Caco-2 (cell line): ENCODE measurements around the gene SEMA6B. TPM values are rescaled to one million over a fixed set of nuclear protein-coding genes. Genes with fewer than 3 reads are reported as not detected.
"Not testable (repeated sequence)": the region's sequence is repeated elsewhere in the genome, so short reads cannot be mapped to it uniquely, and the experiment has no call there.

ENCODE experiments used
- BruUV-seq: library from RNA; stranded (reverse); fragments of 400-500 nt; replicated peaks from 2 replicates; lab custom pipeline; 2021; lab: Mats Ljungman, UMichigan
- CTCF ChIA-PET: fragments of 300-600 bp; sonication (Branson Sonifier 250); formaldehyde crosslinking; loops from one replicate; lab custom pipeline; 2022; ENCODE audit warnings: antibody characterized with exemption; lab: Charles Lee
- POLR2A ChIA-PET: fragments of 300-600 bp; sonication (Branson Sonifier 250); formaldehyde crosslinking; loops from one replicate; lab custom pipeline; 2022; ENCODE audit warnings: antibody characterized with exemption; lab: Charles Lee
- DNase-seq, 2 experiments: peaks; one replicate each; pipeline versions ENCODE4 v3.0.0 to v3.0.0-alpha.2; 2020 to 2022
- H3K27me3 ChIP-seq: replicated peaks from 2 replicates; pipeline ENCODE4 v1.6.0; 2011; ENCODE audit warnings: low read length; ENCODE audit not compliant: control insufficient read depth, insufficient read depth
- H3K36me3 ChIP-seq: 2 replicates; pipeline ENCODE4 v1.5.1; 2011; ENCODE audit warnings: low read length; ENCODE audit not compliant: control insufficient read depth, insufficient read depth
- H3K4me1 ChIP-seq: fragments of 250-450 bp; sonication (Bioruptor Pico); 2 replicates; pipeline ENCODE4 v1.5.1; 2020; ENCODE audit warnings: mild to moderate bottlenecking
- H3K4me3 ChIP-seq: 2 replicates; pipeline ENCODE4 v1.5.1; 2011; ENCODE audit warnings: low read depth, mild to moderate bottlenecking, control low read depth, low read length
- H3K9me3 ChIP-seq: fragments of 250-450 bp; sonication (Bioruptor Pico); 2 replicates; pipeline ENCODE4 v1.5.1; 2020; ENCODE audit warnings: mild to moderate bottlenecking, moderate library complexity
- H3K27ac Mint-ChIP-seq: one replicate; pipeline ENCODE4 v1.8.0; 2022; ENCODE audit warnings: mixed read lengths; ENCODE audit not compliant: unreplicated experiment
- H3K27me3 Mint-ChIP-seq: one replicate; pipeline ENCODE4 v1.8.0; 2022; ENCODE audit warnings: mixed read lengths; ENCODE audit not compliant: insufficient read depth, unreplicated experiment
- H3K36me3 Mint-ChIP-seq: one replicate; pipeline ENCODE4 v1.8.0; 2022; ENCODE audit warnings: mild to moderate bottlenecking, mixed read lengths; ENCODE audit not compliant: insufficient read depth, unreplicated experiment
- H3K4me1 Mint-ChIP-seq: one replicate; pipeline ENCODE4 v1.8.0; 2022; ENCODE audit warnings: low read depth, mixed read lengths; ENCODE audit not compliant: unreplicated experiment
- H3K4me3 Mint-ChIP-seq: one replicate; pipeline ENCODE4 v1.8.0; 2022; ENCODE audit warnings: mild to moderate bottlenecking, moderate library complexity, mixed read lengths; ENCODE audit not compliant: unreplicated experiment
- H3K9me3 Mint-ChIP-seq: one replicate; pipeline ENCODE4 v1.8.0; 2022; ENCODE audit warnings: mixed read lengths; ENCODE audit not compliant: unreplicated experiment
- intact Hi-C: fragments of 100-400 bp; cut with micrococcal nuclease; formaldehyde crosslinking; loops from one replicate; pipeline ENCODE4 v1.10.0; 2022; ENCODE audit not compliant: unreplicated experiment
- total RNA-seq: library from RNA; stranded (reverse); gene quantifications from 2 replicates; pipeline ENCODE4 v1.2.3, GENCODE V29; 2022
- TF ChIP-seq, protein P1 (sequence below), 2 experiments: fragments of 200-600 bp in 1 of 2; IDR thresholded peaks; 1 replicate in 1 of 2; 2 replicates in 1 of 2; pipeline versions ENCODE4 v1.5.1 to v1.8.0; 2011 to 2022; ENCODE audit warnings: antibody characterized with exemption in 1 of 2, control low read depth in 1 of 2, inconsistent platforms in 1 of 2, low read depth in 1 of 2, low read length in 1 of 2, mild to moderate bottlenecking in 1 of 2, moderate library complexity in 1 of 2; ENCODE audit not compliant: insufficient read depth in 1 of 2, severe bottlenecking in 1 of 2, unreplicated experiment in 1 of 2

The SEMA6B gene
- total RNA-seq, 1 experiment from 2014 or later, result 0.39 TPM

DNA sequence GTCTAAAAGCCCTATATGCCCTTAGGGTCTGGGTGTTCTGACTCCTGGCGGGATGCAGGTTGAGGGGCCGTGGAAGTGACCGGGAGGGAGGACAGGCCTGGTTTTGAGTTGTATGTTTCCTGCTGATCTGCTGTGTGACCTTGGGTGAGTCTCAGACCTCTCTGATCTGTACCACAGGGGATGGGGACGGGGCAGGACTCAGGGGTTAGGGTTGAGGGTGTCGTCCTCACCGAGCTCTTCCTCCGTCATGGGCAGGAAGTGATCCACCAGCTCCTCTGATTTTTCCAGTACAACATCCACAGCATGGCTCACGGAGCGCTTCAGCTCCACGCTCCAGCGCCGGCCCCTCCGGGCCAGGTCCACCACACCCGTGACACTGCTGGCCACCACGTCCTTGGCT, 30.6 kb downstream of the SEMA6B start:
- H3K9me3 Mint-ChIP-seq, result no peaks in the 10 kb centered on the region
- CTCF ChIA-PET, result interaction anchor here (0.6 kb wide), 1 partner anchor 22 kb away, joined by 5 read pairs; no protein-coding TSS in a partner anchor
- Histone ChIP-seq H3K27me3 (no peaks in the 10 kb centered on the region), H3K36me3 (no peaks in the 10 kb centered on the region), H3K4me3 (no peak overlapping the region), H3K9me3 (no peaks in the 10 kb centered on the region), H3K4me1 (no peaks in the 10 kb centered on the region)
- H3K27me3 Mint-ChIP-seq, result no peaks in the 10 kb centered on the region
- TF ChIP-seq, protein P1, sequence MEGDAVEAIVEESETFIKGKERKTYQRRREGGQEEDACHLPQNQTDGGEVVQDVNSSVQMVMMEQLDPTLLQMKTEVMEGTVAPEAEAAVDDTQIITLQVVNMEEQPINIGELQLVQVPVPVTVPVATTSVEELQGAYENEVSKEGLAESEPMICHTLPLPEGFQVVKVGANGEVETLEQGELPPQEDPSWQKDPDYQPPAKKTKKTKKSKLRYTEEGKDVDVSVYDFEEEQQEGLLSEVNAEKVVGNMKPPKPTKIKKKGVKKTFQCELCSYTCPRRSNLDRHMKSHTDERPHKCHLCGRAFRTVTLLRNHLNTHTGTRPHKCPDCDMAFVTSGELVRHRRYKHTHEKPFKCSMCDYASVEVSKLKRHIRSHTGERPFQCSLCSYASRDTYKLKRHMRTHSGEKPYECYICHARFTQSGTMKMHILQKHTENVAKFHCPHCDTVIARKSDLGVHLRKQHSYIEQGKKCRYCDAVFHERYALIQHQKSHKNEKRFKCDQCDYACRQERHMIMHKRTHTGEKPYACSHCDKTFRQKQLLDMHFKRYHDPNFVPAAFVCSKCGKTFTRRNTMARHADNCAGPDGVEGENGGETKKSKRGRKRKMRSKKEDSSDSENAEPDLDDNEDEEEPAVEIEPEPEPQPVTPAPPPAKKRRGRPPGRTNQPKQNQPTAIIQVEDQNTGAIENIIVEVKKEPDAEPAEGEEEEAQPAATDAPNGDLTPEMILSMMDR (IDR thresholded peaks at IDR 0.05; ENCODE audit: insufficient read depth in 1 of 2, low read depth in 1 of 2, low read length in 1 of 2, severe bottlenecking in 1 of 2, unreplicated experiment in 1 of 2), result no peak
- no peak for DNase-seq
- H3K4me3 Mint-ChIP-seq, result no peak overlapping the region
- H3K4me1 Mint-ChIP-seq, result no peaks in the 10 kb centered on the region
- H3K27ac Mint-ChIP-seq, result no peak overlapping the region
- POLR2A ChIA-PET, result no interaction called here
- H3K36me3 Mint-ChIP-seq, result no peaks in the 10 kb centered on the region
- intact Hi-C loops, result no loop called here
- no TSS peak for BruUV-seq

DNA sequence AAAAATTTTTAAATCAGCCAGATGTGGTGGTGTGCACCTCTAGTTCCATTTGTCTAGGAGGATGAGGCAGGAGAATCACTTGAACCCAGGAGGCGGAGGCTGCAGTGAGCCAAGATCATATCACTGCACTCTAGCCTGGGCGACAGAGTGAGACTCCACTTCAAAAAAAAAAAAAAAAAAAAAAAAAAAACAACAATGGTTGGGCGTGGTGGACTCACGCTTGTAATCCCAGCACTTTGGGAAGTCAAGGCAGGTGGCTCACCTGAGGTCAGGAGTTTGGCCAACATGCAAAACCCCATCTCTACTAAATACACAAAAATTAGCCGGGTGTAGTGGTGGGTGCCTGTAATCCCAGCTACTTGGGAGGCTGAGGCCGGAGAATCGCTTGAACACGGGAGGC, 32.1 kb downstream of the SEMA6B start:
- H3K4me1 ChIP-seq, POLR2A ChIA-PET, H3K4me3 ChIP-seq, CTCF ChIA-PET, H3K9me3 Mint-ChIP-seq, H3K27me3 Mint-ChIP-seq, H3K4me1 Mint-ChIP-seq, BruUV-seq, DNase-seq, H3K36me3 Mint-ChIP-seq, H3K36me3 ChIP-seq, intact Hi-C loops, H3K27ac Mint-ChIP-seq, H3K9me3 ChIP-seq, H3K4me3 Mint-ChIP-seq, H3K27me3 ChIP-seq: not testable (repeated sequence)

DNA sequence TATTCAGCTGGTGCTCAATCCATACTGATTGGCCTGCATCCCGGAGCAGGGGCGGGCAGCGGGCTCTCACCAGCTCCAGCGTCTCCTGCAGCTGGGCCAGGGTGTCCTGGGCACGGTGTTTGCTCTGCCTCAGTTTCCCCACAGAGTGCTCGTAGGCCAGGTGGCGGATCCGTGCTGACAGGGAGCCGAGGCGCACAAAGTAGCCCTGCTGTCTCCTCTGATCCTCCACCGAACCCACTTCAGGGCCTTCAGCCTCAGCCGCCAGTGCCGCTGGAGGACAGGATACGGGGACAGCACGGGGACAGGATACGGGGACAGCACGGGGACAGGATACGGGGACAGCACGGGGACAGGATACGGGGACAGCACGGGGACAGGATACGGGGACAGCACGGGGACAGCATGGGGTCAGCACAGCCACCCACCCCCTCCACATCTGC, 33.9 kb downstream of the SEMA6B start:
- Histone ChIP-seq H3K4me1 (peaks cover 16% of the 10 kb centered on the region), H3K9me3 (no peaks in the 10 kb centered on the region), H3K4me3 (no peak overlapping the region), H3K27me3 (no peaks in the 10 kb centered on the region), H3K36me3 (no peaks in the 10 kb centered on the region)
- no peak overlapping the region for H3K27ac Mint-ChIP-seq
- H3K4me3 Mint-ChIP-seq, result no peak overlapping the region
- DNase-seq, result no peak
- TF ChIP-seq, protein P1 (IDR thresholded peaks at IDR 0.05; ENCODE audit: insufficient read depth in 1 of 2, low read depth in 1 of 2, low read length in 1 of 2, severe bottlenecking in 1 of 2, unreplicated experiment in 1 of 2), result no peak
- H3K9me3 Mint-ChIP-seq, result no peaks in the 10 kb centered on the region
- no peaks in the 10 kb centered on the region for H3K36me3 Mint-ChIP-seq
- H3K4me1 Mint-ChIP-seq, result peaks cover 14% of the 10 kb centered on the region
- no peaks in the 10 kb centered on the region for H3K27me3 Mint-ChIP-seq
- ChIA-PET POLR2A (no interaction called here), CTCF (interaction anchor here (0.6 to 1.1 kb wide), 6 partner anchors 9 to 442 kb away, joined by 3 to 9 read pairs (median 4); partner anchors contain the start of genes LRG1 and PLIN5)
- no TSS peak for BruUV-seq
- intact Hi-C loops, result no loop called here
